Smooth muscle cell (in vitro differentiated cells): ENCODE data around the gene IP6K1. TPM values are rescaled to one million over a fixed set of nuclear protein-coding genes. Genes with fewer than 3 reads are reported as not detected.

Source experiments
- DNase-seq: peaks from one replicate; lab custom pipeline; 2025; ENCODE audit not compliant: unreplicated experiment; lab: John Stamatoyannopoulos, UW
- H2AFZ ChIP-seq: fragments of 200-600 bp; sonication (generic); 2 replicates; pipeline ENCODE4 v1.6.0; 2016; ENCODE audit warnings: antibody characterized with exemption, low read depth, mild to moderate bottlenecking
- H3F3A ChIP-seq: fragments of 200-600 bp; sonication (generic); 2 replicates; pipeline ENCODE4 v1.6.0; 2017; ENCODE audit warnings: antibody characterized with exemption, low read depth
- H3K27ac ChIP-seq: fragments of 200-600 bp; sonication (generic); 2 replicates; pipeline ENCODE4 v1.5.1; 2016; ENCODE audit warnings: low read depth, mild to moderate bottlenecking
- H3K27me3 ChIP-seq: fragments of 200-600 bp; sonication (generic); 2 replicates; pipeline ENCODE4 v1.6.1; 2016; ENCODE audit warnings: low read depth, mild to moderate bottlenecking
- H3K36me3 ChIP-seq: fragments of 200-600 bp; sonication (generic); 2 replicates; pipeline ENCODE4 v1.5.1; 2016; ENCODE audit warnings: low read depth
- H3K4me1 ChIP-seq: fragments of 200-600 bp; sonication (generic); 2 replicates; pipeline ENCODE4 v1.5.1; 2016; ENCODE audit warnings: low read depth
- H3K4me2 ChIP-seq: fragments of 200-600 bp; sonication (generic); 2 replicates; pipeline ENCODE4 v1.6.0; 2016; ENCODE audit warnings: mild to moderate bottlenecking
- H3K4me3 ChIP-seq: fragments of 200-600 bp; sonication (generic); 2 replicates; pipeline ENCODE4 v1.5.1; 2016; ENCODE audit warnings: mild to moderate bottlenecking
- H3K79me2 ChIP-seq: fragments of 200-600 bp; sonication (generic); 2 replicates; pipeline ENCODE4 v1.6.0; 2016; ENCODE audit warnings: low read depth, mild to moderate bottlenecking
- H3K9ac ChIP-seq: fragments of 200-600 bp; sonication (generic); 2 replicates; pipeline ENCODE4 v1.6.0; 2016; ENCODE audit warnings: low read depth
- H3K9me3 ChIP-seq: fragments of 200-600 bp; sonication (generic); replicated peaks from 2 replicates; pipeline ENCODE4 v1.5.1; 2016; ENCODE audit warnings: low read depth
- H4K20me1 ChIP-seq: fragments of 200-600 bp; sonication (generic); 2 replicates; pipeline ENCODE4 v1.6.0; 2016; ENCODE audit warnings: low read depth
- WGBS: methylation state at CpG from one replicate; pipeline ENCODE4 v1.1.7; 2016; ENCODE audit warnings: low lambda C conversion rate; 5-methylcytosine and 5-hydroxymethylcytosine counted together
- polyA plus RNA-seq: library from polyadenylated mRNA; unstranded; fragments of >200 nt; fragmentation: Nextera tagmentation; extraction: Ambion mirVana; gene quantifications from 2 replicates; pipeline ENCODE4 v1.2.1, GENCODE V29; 2016
- total RNA-seq: library from RNA; depleted of rRNA; stranded (reverse); fragments of >200 nt; gene quantifications from 2 replicates; pipeline ENCODE4 v1.2.3, GENCODE V29; 2014
- TF ChIP-seq, protein P1 (sequence below): fragments of 200-600 bp; sonication (generic); IDR thresholded peaks from 2 replicates; pipeline ENCODE4 v1.5.1; 2017; ENCODE audit warnings: borderline replicate concordance, mild to moderate bottlenecking, antibody characterized with exemption; ENCODE audit not compliant: insufficient read depth, poor library complexity, severe bottlenecking

IP6K1 gene
- total and polyA plus RNA-seq, 2 experiments from 2014 or later, result 23.0 to 31.1 TPM

DNA sequence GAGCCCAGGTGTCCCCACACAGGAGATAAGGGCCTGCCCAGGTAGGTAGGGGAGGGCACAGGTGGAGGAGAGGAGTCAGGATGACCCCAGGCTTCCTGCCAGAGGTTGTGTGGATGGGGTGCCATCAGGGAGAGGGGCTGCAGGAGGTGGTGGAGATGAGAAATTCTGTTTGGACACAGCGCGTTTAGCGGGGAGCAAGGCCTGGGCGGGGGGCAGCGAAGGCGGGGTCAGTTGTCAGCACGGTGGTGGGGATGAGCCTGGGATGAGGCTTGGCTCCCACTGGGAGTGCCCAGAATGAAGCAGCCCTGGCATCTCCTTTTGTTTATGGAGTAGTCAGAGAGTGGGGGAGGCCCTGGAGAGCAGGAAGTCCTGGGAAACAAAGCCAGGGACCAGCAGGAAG, 82.4 kb downstream of the IP6K1 start:
- no peaks in the 10 kb centered on the region for H3K27me3 ChIP-seq
- no peak overlapping the region for H3K27ac ChIP-seq
- no peaks in the 10 kb centered on the region for H3F3A ChIP-seq
- no peaks in the 10 kb centered on the region for H3K79me2 ChIP-seq
- no peaks in the 10 kb centered on the region for H4K20me1 ChIP-seq
- H3K9ac ChIP-seq, result no peak overlapping the region
- H3K4me1 ChIP-seq, result no peaks in the 10 kb centered on the region
- no peak overlapping the region for H3K4me2 ChIP-seq
- TF ChIP-seq, protein P1, sequence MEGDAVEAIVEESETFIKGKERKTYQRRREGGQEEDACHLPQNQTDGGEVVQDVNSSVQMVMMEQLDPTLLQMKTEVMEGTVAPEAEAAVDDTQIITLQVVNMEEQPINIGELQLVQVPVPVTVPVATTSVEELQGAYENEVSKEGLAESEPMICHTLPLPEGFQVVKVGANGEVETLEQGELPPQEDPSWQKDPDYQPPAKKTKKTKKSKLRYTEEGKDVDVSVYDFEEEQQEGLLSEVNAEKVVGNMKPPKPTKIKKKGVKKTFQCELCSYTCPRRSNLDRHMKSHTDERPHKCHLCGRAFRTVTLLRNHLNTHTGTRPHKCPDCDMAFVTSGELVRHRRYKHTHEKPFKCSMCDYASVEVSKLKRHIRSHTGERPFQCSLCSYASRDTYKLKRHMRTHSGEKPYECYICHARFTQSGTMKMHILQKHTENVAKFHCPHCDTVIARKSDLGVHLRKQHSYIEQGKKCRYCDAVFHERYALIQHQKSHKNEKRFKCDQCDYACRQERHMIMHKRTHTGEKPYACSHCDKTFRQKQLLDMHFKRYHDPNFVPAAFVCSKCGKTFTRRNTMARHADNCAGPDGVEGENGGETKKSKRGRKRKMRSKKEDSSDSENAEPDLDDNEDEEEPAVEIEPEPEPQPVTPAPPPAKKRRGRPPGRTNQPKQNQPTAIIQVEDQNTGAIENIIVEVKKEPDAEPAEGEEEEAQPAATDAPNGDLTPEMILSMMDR, result no peak
- H3K9me3 ChIP-seq, result no peaks in the 10 kb centered on the region
- DNase-seq, result no peak
- H3K4me3 ChIP-seq, result no peak overlapping the region
- no peak overlapping the region for H2AFZ ChIP-seq
- WGBS, result 98% methylated on average over 7 of the region's 7 CpGs
- no peaks in the 10 kb centered on the region for H3K36me3 ChIP-seq

- no peak overlapping the region for H2AFZ ChIP-seq
- H3K36me3 ChIP-seq, result no peaks in the 10 kb centered on the region
- no peaks in the 10 kb centered on the region for H3K79me2 ChIP-seq
- no peak overlapping the region for H3K27ac ChIP-seq
- DNase-seq, result no peak
- H3K9ac ChIP-seq, result no peak overlapping the region
- no peaks in the 10 kb centered on the region for H3K4me1 ChIP-seq
- H3K9me3 ChIP-seq, result no peaks in the 10 kb centered on the region
- no peaks in the 10 kb centered on the region for H4K20me1 ChIP-seq
- TF ChIP-seq, protein P1, result peak; percentile 71
- no peaks in the 10 kb centered on the region for H3K27me3 ChIP-seq
- H3F3A ChIP-seq, result no peaks in the 10 kb centered on the region
- whole genome bisulfite sequencing, result 64% methylated on average over 14 of the region's 14 CpGs
- no peak overlapping the region for H3K4me2 ChIP-seq
- no peak overlapping the region for H3K4me3 ChIP-seq
These were observed 82.9 kb downstream of the IP6K1 start for GRCh38 chr3:49703443-49703927.

- Histone ChIP-seq H3K27ac (no peak overlapping the region), H3K9me3 (no peaks in the 10 kb centered on the region), H4K20me1 (no peaks in the 10 kb centered on the region), H3K4me1 (no peaks in the 10 kb centered on the region), H3K4me2 (no peak overlapping the region), H3F3A (no peaks in the 10 kb centered on the region), H3K79me2 (no peaks in the 10 kb centered on the region), H3K9ac (no peak overlapping the region), H2AFZ (no peak overlapping the region), H3K36me3 (no peaks in the 10 kb centered on the region), H3K4me3 (no peak overlapping the region), H3K27me3 (no peaks in the 10 kb centered on the region)
- TF ChIP-seq, protein P1, result no peak
- WGBS, result 99% methylated on average over 11 of the region's 11 CpGs
- DNase-seq, result no peak
These were observed 83.7 kb downstream of the IP6K1 start for GRCh38 chr3:49702672-49703071.

- H3K36me3 ChIP-seq, result no peaks in the 10 kb centered on the region
- no peaks in the 10 kb centered on the region for H3K9me3 ChIP-seq
- H3K27me3 ChIP-seq, result no peaks in the 10 kb centered on the region
- 88% methylated on average over 21 of the region's 21 CpGs for WGBS
- peaks cover 4% of the 10 kb centered on the region for H4K20me1 ChIP-seq
- no peak overlapping the region for H3K9ac ChIP-seq
- no peaks in the 10 kb centered on the region for H3K4me1 ChIP-seq
- H3F3A ChIP-seq, result no peaks in the 10 kb centered on the region
- no peak overlapping the region for H3K27ac ChIP-seq
- DNase-seq, result no peak
- no peak overlapping the region for H3K4me2 ChIP-seq
- no peaks in the 10 kb centered on the region for H3K79me2 ChIP-seq
- TF ChIP-seq, protein P1, result peak; percentile 49
- H2AFZ ChIP-seq, result no peak overlapping the region
- H3K4me3 ChIP-seq, result no peak overlapping the region
These were observed 84.8 kb downstream of the IP6K1 start for GRCh38 chr3:49701388-49702077.
